ENCODE measurements around the gene PALD1. TPM values are rescaled to one million over a fixed set of nuclear protein-coding genes. Genes with fewer than 3 reads are reported as not detected.
"Not testable (repeated sequence)": the region's sequence is repeated elsewhere in the genome, so short reads cannot be mapped to it uniquely, and the experiment has no call there.

PALD1 gene
- polyA plus RNA-seq, 3 donors, result 0.04 to 0.11 TPM; not detected in 1

DNA sequence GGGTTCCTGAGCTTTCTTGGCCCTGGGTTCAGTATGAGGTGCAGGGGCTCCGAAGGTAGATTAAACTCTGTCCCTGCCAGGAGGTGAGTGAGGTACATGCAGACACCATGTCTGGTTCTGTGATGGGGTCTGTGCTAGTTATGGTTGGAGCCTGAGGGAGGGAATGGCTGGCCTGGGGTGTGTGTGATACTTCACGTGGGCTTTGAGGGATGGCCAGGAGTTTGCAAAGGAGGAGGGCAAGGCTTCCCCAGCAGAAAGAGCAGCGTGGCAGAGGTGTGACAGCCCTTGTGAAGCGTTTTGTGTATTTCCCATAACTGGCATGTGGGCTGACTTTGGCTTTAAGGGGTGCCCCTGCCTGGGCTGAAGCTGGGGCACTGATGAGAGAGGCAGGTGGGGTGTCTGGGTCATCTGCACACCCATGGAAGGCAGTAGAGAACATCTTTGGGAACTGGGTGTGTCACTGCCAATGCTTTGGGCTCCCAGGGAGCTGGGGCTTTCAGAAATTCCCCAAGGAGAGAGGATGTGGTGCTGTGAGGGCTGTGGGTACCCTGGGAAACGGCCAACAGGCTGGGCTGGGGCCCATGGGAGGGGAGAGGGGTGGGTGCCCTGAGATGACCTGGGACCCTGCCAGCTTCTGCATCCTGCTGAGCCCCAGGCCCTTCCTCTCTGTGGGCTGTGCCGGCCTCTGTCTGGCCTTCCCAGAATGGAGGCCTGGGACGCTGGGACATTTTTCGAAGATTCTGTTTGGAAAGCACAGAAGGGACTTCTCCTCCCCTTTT lies 4.6 kb downstream of the PALD1 start:
- Histone ChIP-seq H3K9me3 (replicated peaks in 1 of 2; ENCODE audit: control insufficient read depth in 1 of 2, insufficient read depth in 1 of 2, low read length in 2 of 2) (no peaks in the 10 kb centered on the region), H3K79me2 (ENCODE audit: insufficient read depth, low read length) (no peaks in the 10 kb centered on the region), H3K9ac (ENCODE audit: insufficient read depth, low read length, poor library complexity, severe bottlenecking) (no peak overlapping the region), H3K4me1 (ENCODE audit: control insufficient read depth in 1 of 2, insufficient read depth in 2 of 2, low read length in 2 of 2) (peaks cover 5 to 22% of the 10 kb centered on the region in 2 donors), H3K27ac (ENCODE audit: low read depth in 1 of 2, low read length in 2 of 2) (no peak overlapping the region), H3K4me2 (replicated peaks; ENCODE audit: extremely low read depth, low read length, poor library complexity, severe bottlenecking) (no peak overlapping the region), H3K4me3 (replicated peaks in 1 of 3; ENCODE audit: low read depth in 2 of 3, low read length in 3 of 3) (no peak overlapping the region), H3K36me3 (replicated peaks in 1 of 2; ENCODE audit: control insufficient read depth in 1 of 2, insufficient read depth in 2 of 2, low read length in 2 of 2) (no peaks in the 10 kb centered on the region), H2AFZ (ENCODE audit: insufficient read depth, low read depth, low read length, poor library complexity, severe bottlenecking) (no peak overlapping the region), H3K27me3 (ENCODE audit: control insufficient read depth in 2 of 2, insufficient read depth in 2 of 2, low read length in 2 of 2) (peaks cover 10 to 21% of the 10 kb centered on the region in 2 donors), H4K20me1 (ENCODE audit: insufficient read depth, low read length) (no peaks in the 10 kb centered on the region)
- Mint-ChIP-seq H3K4me3 (no peak overlapping the region), H3K4me1 (peaks cover 17% of the 10 kb centered on the region), H3K9me3 (peaks cover 0 to 2% (median 0%) of the 10 kb centered on the region in 7 donors), H3K36me3 (no peaks in the 10 kb centered on the region), H3K27me3 (ENCODE audit: low read depth in 3 of 3) (peaks cover 17 to 26% (median 19%) of the 10 kb centered on the region in 3 donors), H3K27ac (no peak overlapping the region)
- TF ChIP-seq, protein P1, sequence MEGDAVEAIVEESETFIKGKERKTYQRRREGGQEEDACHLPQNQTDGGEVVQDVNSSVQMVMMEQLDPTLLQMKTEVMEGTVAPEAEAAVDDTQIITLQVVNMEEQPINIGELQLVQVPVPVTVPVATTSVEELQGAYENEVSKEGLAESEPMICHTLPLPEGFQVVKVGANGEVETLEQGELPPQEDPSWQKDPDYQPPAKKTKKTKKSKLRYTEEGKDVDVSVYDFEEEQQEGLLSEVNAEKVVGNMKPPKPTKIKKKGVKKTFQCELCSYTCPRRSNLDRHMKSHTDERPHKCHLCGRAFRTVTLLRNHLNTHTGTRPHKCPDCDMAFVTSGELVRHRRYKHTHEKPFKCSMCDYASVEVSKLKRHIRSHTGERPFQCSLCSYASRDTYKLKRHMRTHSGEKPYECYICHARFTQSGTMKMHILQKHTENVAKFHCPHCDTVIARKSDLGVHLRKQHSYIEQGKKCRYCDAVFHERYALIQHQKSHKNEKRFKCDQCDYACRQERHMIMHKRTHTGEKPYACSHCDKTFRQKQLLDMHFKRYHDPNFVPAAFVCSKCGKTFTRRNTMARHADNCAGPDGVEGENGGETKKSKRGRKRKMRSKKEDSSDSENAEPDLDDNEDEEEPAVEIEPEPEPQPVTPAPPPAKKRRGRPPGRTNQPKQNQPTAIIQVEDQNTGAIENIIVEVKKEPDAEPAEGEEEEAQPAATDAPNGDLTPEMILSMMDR (IDR thresholded peaks at IDR 0.05), result no peak
- no peak for DNase-seq
- WGBS (ENCODE audit: insufficient coverage), result 80% methylated on average over 4 of the region's 8 CpGs
- intact Hi-C loops (cut with micrococcal nuclease), result no loop called here

DNA sequence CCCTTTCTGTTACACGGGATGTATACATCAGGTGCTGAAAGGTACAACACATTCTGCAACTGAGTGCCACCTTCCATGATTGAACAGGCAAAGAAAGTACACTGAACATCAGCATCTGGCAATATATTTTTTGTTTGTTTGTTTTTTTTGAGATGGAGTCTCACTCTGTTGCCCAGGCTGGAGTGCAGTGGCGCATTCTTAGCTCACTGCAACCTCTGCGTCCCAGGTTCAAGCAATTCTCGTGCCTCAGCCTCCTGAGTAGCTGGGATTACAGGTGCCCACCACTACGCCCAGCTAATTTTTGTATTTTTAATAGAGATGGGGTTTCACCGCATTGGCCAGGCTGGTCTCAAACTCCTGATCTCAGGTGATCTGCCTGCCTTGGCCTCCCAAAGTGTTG lies 5.3 kb downstream of the PALD1 start:
- DNase-seq; H3K4me2 ChIP-seq (replicated peaks; ENCODE audit: extremely low read depth, low read length, poor library complexity, severe bottlenecking); H4K20me1 ChIP-seq (ENCODE audit: insufficient read depth, low read length); H3K9ac ChIP-seq (ENCODE audit: insufficient read depth, low read length, poor library complexity, severe bottlenecking); H3K27ac ChIP-seq (ENCODE audit: low read depth in 1 of 2, low read length in 2 of 2); H3K27ac Mint-ChIP-seq; H3K9me3 Mint-ChIP-seq; H3K9me3 ChIP-seq (replicated peaks in 1 of 2; ENCODE audit: control insufficient read depth in 1 of 2, insufficient read depth in 1 of 2, low read length in 2 of 2); intact Hi-C loops (cut with micrococcal nuclease); H3K79me2 ChIP-seq (ENCODE audit: insufficient read depth, low read length); H3K36me3 ChIP-seq (replicated peaks in 1 of 2; ENCODE audit: control insufficient read depth in 1 of 2, insufficient read depth in 2 of 2, low read length in 2 of 2); H2AFZ ChIP-seq (ENCODE audit: insufficient read depth, low read depth, low read length, poor library complexity, severe bottlenecking); H3K4me3 ChIP-seq (replicated peaks in 1 of 3; ENCODE audit: low read depth in 2 of 3, low read length in 3 of 3); H3K4me3 Mint-ChIP-seq; H3K36me3 Mint-ChIP-seq: not testable (repeated sequence)
- Mint-ChIP-seq H3K4me1 (peaks cover 17% of the 10 kb centered on the region), H3K27me3 (ENCODE audit: low read depth in 3 of 3) (peaks cover 17 to 26% (median 19%) of the 10 kb centered on the region in 3 donors)
- 89% methylated on average over 1 of the region's 6 CpGs for WGBS (ENCODE audit: insufficient coverage)
- peaks cover 10 to 20% of the 10 kb centered on the region in 2 donors for H3K27me3 ChIP-seq (ENCODE audit: control insufficient read depth in 2 of 2, insufficient read depth in 2 of 2, low read length in 2 of 2)
- peaks cover 4 to 15% of the 10 kb centered on the region in 2 donors for H3K4me1 ChIP-seq (ENCODE audit: control insufficient read depth in 1 of 2, insufficient read depth in 2 of 2, low read length in 2 of 2)
